SU-DHL-6 (cell line): Measurements from ENCODE around the gene DMD.

Experiments used
- H2AFZ ChIP-seq: fragments of 200-600 bp; sonication (generic); 2 replicates; pipeline ENCODE4 v1.6.1; 2014; ENCODE audit warnings: low read depth, mild to moderate bottlenecking, moderate library complexity, mixed read lengths, antibody characterized with exemption, low read length; ENCODE audit not compliant: severe bottlenecking
- H3F3A ChIP-seq: fragments of 200-600 bp; shearing (Covaris generic); 2 replicates; pipeline ENCODE4 v1.6.0; 2016; ENCODE audit warnings: antibody characterized with exemption, mild to moderate bottlenecking; ENCODE audit not compliant: insufficient read depth
- H3K27ac ChIP-seq: fragments of 200-600 bp; sonication (generic); 2 replicates; pipeline ENCODE4 v1.5.1; 2016; ENCODE audit warnings: low read depth, mild to moderate bottlenecking, low read length, moderate library complexity, mixed read lengths
- H3K27me3 ChIP-seq: fragments of 200-600 bp; sonication (generic), shearing (Covaris generic); 2 replicates; pipeline ENCODE4 v1.6.0; 2014; ENCODE audit warnings: mild to moderate bottlenecking, low read length
- H3K36me3 ChIP-seq: fragments of 200-600 bp; sonication (generic); 2 replicates; pipeline ENCODE4 v1.6.1; 2014; ENCODE audit warnings: mild to moderate bottlenecking, low read length, mixed read lengths
- H3K4me2 ChIP-seq: fragments of 300-600, 200-600 bp; shearing (Covaris generic), sonication (generic); 2 replicates; pipeline ENCODE4 v1.6.0; 2014; ENCODE audit warnings: low read length, low read depth, mild to moderate bottlenecking; ENCODE audit not compliant: poor library complexity, severe bottlenecking
- H3K4me3 ChIP-seq: fragments of 200-600 bp; sonication (generic); 2 replicates; pipeline ENCODE4 v1.5.1; 2014; ENCODE audit warnings: antibody characterized with exemption, low read length, mild to moderate bottlenecking, mixed read lengths; ENCODE audit not compliant: insufficient read depth, poor library complexity, severe bottlenecking
- H3K79me2 ChIP-seq: fragments of 200-600 bp; sonication (generic); 2 replicates; pipeline ENCODE4 v1.6.1; 2014; ENCODE audit warnings: mild to moderate bottlenecking, low read length, moderate library complexity; ENCODE audit not compliant: insufficient read depth
- H3K9ac ChIP-seq: fragments of 200-600 bp; sonication (generic); 2 replicates; pipeline ENCODE4 v1.7.0; 2014; ENCODE audit warnings: mild to moderate bottlenecking, low read length
- H3K9me2 ChIP-seq: fragments of 200-600 bp; sonication (generic); replicated peaks from 2 replicates; pipeline ENCODE4 v1.6.1; 2014; ENCODE audit warnings: low read length; ENCODE audit not compliant: insufficient read depth
- H3K9me3 ChIP-seq: fragments of 200-600 bp; sonication (generic); 2 replicates; pipeline ENCODE4 v1.6.1; 2014; ENCODE audit warnings: low read length, mixed read lengths; ENCODE audit not compliant: insufficient read depth
- H4K20me1 ChIP-seq: fragments of 200-600 bp; sonication (generic); 2 replicates; pipeline ENCODE4 v1.6.1; 2014; ENCODE audit warnings: low read depth, mild to moderate bottlenecking, antibody characterized with exemption, low read length, moderate library complexity, mixed read lengths
- CTCF ChIP-seq: fragments of 200-600 bp; sonication (generic); IDR thresholded peaks from one replicate; pipeline ENCODE4 v1.5.1; 2017; ENCODE audit warnings: antibody characterized with exemption, mild to moderate bottlenecking, low read length, moderate library complexity; ENCODE audit not compliant: insufficient read depth, poor library complexity, severe bottlenecking
- EZH2phosphoT487 ChIP-seq: fragments of 200-600 bp; sonication (generic), shearing (Covaris generic); conservative IDR thresholded peaks from 2 replicates; pipeline ENCODE4 v1.6.1; 2018; ENCODE audit warnings: mild to moderate bottlenecking, antibody characterized with exemption, low read length, moderate library complexity, mixed read lengths

DMD gene

GRCh38 chrX:32448945-32449344 lies 762.4 kb downstream of the DMD start:
- H3K79me2 ChIP-seq = no peaks in the 10 kb centered on the region
- H2AFZ ChIP-seq = no peak overlapping the region
- peak overlapping the region; percentile 29 for H3K4me3 ChIP-seq
- peaks cover 36% of the 10 kb centered on the region for H3F3A ChIP-seq
- H3K9ac ChIP-seq = peak overlapping the region; percentile 50
- peak overlapping the region; percentile 100 for H3K27ac ChIP-seq
- H3K27me3 ChIP-seq = no peaks in the 10 kb centered on the region
- no peaks in the 10 kb centered on the region for H3K9me2 ChIP-seq
- no peak for TF ChIP-seq CTCF
- no peak for TF ChIP-seq EZH2phosphoT487
- peaks cover 3% of the 10 kb centered on the region; the same call in 1 of the 2 replicates for H3K36me3 ChIP-seq
- no peaks in the 10 kb centered on the region for H3K9me3 ChIP-seq
- H3K4me2 ChIP-seq = peak overlapping the region; percentile 93
- H4K20me1 ChIP-seq = no peaks in the 10 kb centered on the region

DNA sequence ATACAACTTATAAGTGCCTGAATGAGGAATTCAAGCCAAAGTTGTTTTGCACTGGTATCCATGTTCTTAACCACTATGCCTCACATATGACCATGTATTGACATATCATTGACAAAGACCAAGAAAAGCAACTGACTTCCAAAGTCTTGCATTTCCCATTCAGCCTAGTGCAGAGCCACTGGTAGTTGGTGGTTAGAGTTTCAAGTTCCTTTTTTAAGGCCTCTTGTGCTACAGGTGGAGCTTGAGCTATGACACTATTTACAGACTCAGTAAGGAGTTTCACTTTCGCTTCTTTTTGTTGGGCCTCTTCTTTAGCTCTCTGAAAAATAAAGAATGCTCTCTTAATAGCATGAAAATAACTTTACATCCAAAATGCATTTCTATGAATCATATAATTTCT lies 763.0 kb downstream of the DMD start:
- Histone ChIP-seq H3K27me3 (no peaks in the 10 kb centered on the region), H3K9me2 (no peaks in the 10 kb centered on the region), H3K4me3 (peak overlapping the region; percentile 30), H3K36me3 (peaks cover 3% of the 10 kb centered on the region; the same call in 1 of the 2 replicates), H3F3A (peaks cover 34% of the 10 kb centered on the region), H2AFZ (no peak overlapping the region), H3K79me2 (no peaks in the 10 kb centered on the region), H3K4me2 (peak overlapping the region; percentile 93), H3K27ac (peak overlapping the region; percentile 100), H3K9ac (peak overlapping the region; percentile 50), H4K20me1 (no peaks in the 10 kb centered on the region), H3K9me3 (no peaks in the 10 kb centered on the region)
- no peak for TF ChIP-seq CTCF
- no peak for TF ChIP-seq EZH2phosphoT487

- Histone ChIP-seq H3K27me3 (no peaks in the 10 kb centered on the region), H3K9me3 (no peaks in the 10 kb centered on the region), H3K9me2 (no peaks in the 10 kb centered on the region), H3K4me3 (peak overlapping the region; percentile 30), H3F3A (peaks cover 38% of the 10 kb centered on the region), H3K4me2 (peak overlapping the region; percentile 93), H4K20me1 (no peaks in the 10 kb centered on the region), H3K27ac (peak overlapping the region; percentile 100), H2AFZ (no peak overlapping the region), H3K9ac (peak overlapping the region; percentile 50), H3K79me2 (no peaks in the 10 kb centered on the region), H3K36me3 (peaks cover 3% of the 10 kb centered on the region; the same call in 1 of the 2 replicates)
- no peak for TF ChIP-seq CTCF
Observed at GRCh38 chrX:32447640-32448039, 763.7 kb downstream of the DMD start.
